Caco-2 (cell line): ENCODE data around the gene LRRC1. TPM values are rescaled to one million over a fixed set of nuclear protein-coding genes. Genes with fewer than 3 reads are reported as not detected.

ENCODE experiments used
- Bru-seq: library from RNA; stranded (reverse); fragments of 400-500 nt; gene quantifications from one replicate; lab custom pipeline; 2021; lab: Mats Ljungman, UMichigan
- BruChase-seq, 2 experiments: library from RNA; stranded (reverse); fragments of 400-500 nt; gene quantifications; one replicate each; lab custom pipeline; 2021; lab: Mats Ljungman, UMichigan
- BruUV-seq: library from RNA; stranded (reverse); fragments of 400-500 nt; replicated peaks from 2 replicates; lab custom pipeline; 2021; lab: Mats Ljungman, UMichigan
- CTCF ChIA-PET: fragments of 300-600 bp; sonication (Branson Sonifier 250); formaldehyde crosslinking; loops from one replicate; lab custom pipeline; 2022; ENCODE audit warnings: antibody characterized with exemption; lab: Charles Lee
- POLR2A ChIA-PET: fragments of 300-600 bp; sonication (Branson Sonifier 250); formaldehyde crosslinking; loops from one replicate; lab custom pipeline; 2022; ENCODE audit warnings: antibody characterized with exemption; lab: Charles Lee
- DNase-seq, 2 experiments: peaks; one replicate each; pipeline versions ENCODE4 v3.0.0 to v3.0.0-alpha.2; 2020 to 2022
- H3K27me3 ChIP-seq: replicated peaks from 2 replicates; pipeline ENCODE4 v1.6.0; 2011; ENCODE audit warnings: low read length; ENCODE audit not compliant: control insufficient read depth, insufficient read depth
- H3K36me3 ChIP-seq: 2 replicates; pipeline ENCODE4 v1.5.1; 2011; ENCODE audit warnings: low read length; ENCODE audit not compliant: control insufficient read depth, insufficient read depth
- H3K4me1 ChIP-seq: fragments of 250-450 bp; sonication (Bioruptor Pico); 2 replicates; pipeline ENCODE4 v1.5.1; 2020; ENCODE audit warnings: mild to moderate bottlenecking
- H3K4me3 ChIP-seq: 2 replicates; pipeline ENCODE4 v1.5.1; 2011; ENCODE audit warnings: low read depth, mild to moderate bottlenecking, control low read depth, low read length
- H3K9me3 ChIP-seq: fragments of 250-450 bp; sonication (Bioruptor Pico); 2 replicates; pipeline ENCODE4 v1.5.1; 2020; ENCODE audit warnings: mild to moderate bottlenecking, moderate library complexity
- H3K27ac Mint-ChIP-seq: one replicate; pipeline ENCODE4 v1.8.0; 2022; ENCODE audit warnings: mixed read lengths; ENCODE audit not compliant: unreplicated experiment
- H3K27me3 Mint-ChIP-seq: one replicate; pipeline ENCODE4 v1.8.0; 2022; ENCODE audit warnings: mixed read lengths; ENCODE audit not compliant: insufficient read depth, unreplicated experiment
- H3K36me3 Mint-ChIP-seq: one replicate; pipeline ENCODE4 v1.8.0; 2022; ENCODE audit warnings: mild to moderate bottlenecking, mixed read lengths; ENCODE audit not compliant: insufficient read depth, unreplicated experiment
- H3K4me1 Mint-ChIP-seq: one replicate; pipeline ENCODE4 v1.8.0; 2022; ENCODE audit warnings: low read depth, mixed read lengths; ENCODE audit not compliant: unreplicated experiment
- H3K4me3 Mint-ChIP-seq: one replicate; pipeline ENCODE4 v1.8.0; 2022; ENCODE audit warnings: mild to moderate bottlenecking, moderate library complexity, mixed read lengths; ENCODE audit not compliant: unreplicated experiment
- H3K9me3 Mint-ChIP-seq: one replicate; pipeline ENCODE4 v1.8.0; 2022; ENCODE audit warnings: mixed read lengths; ENCODE audit not compliant: unreplicated experiment
- CTCF ChIP-seq, 2 experiments: fragments of 200-600 bp in 1 of 2; IDR thresholded peaks; 1 replicate in 1 of 2; 2 replicates in 1 of 2; pipeline versions ENCODE4 v1.5.1 to v1.8.0; 2011 to 2022; ENCODE audit warnings: antibody characterized with exemption in 1 of 2, control low read depth in 1 of 2, inconsistent platforms in 1 of 2, low read depth in 1 of 2, low read length in 1 of 2, mild to moderate bottlenecking in 1 of 2, moderate library complexity in 1 of 2; ENCODE audit not compliant: insufficient read depth in 1 of 2, severe bottlenecking in 1 of 2, unreplicated experiment in 1 of 2
- intact Hi-C: fragments of 100-400 bp; cut with micrococcal nuclease; formaldehyde crosslinking; loops from one replicate; pipeline ENCODE4 v1.10.0; 2022; ENCODE audit not compliant: unreplicated experiment
- long read RNA-seq: library from polyadenylated mRNA; stranded (forward); transcript quantifications from one replicate; pipeline ENCODE4 v2.0.0, GENCODE V29; 2022
- total RNA-seq: library from RNA; stranded (reverse); gene quantifications from 2 replicates; pipeline ENCODE4 v1.2.3, GENCODE V29; 2022

LRRC1 gene
- total RNA-seq (60.8 and 66.1 TPM in 2 replicates), Bru-seq, nascent RNA (percentile 95 among the genes with signal in this experiment), BruChase-seq, experiment 1, labeled RNA remaining after a 2-hour chase (percentile 85 among the genes with signal in this experiment), BruChase-seq, experiment 2, labeled RNA remaining after a 6-hour chase (percentile 82 among the genes with signal in this experiment)
- long read RNA-seq, transcript LRRC1-201 (5 exons, 808 nt), result minor isoform, 5 of 270 reads
- long read RNA-seq, transcript LRRC1-202 (14 exons, 3,180 nt), result major isoform, 196 of 270 reads
- long read RNA-seq, partial matches to known transcripts, result 16 of 270 reads
- long read RNA-seq, other reads (novel, unspliced or antisense), result 53 of 270 reads

- no TSS peak for BruUV-seq
These were observed at the start of gene LRRC1 for GRCh38 chr6:53794720-53795339. Gene LRRC1, plus strand, starts transcription at chr6:53795005. Its CDS starts 252 bp downstream, at chr6:53795257.

GRCh38 chr6:53746442-53747103 lies 48.2 kb upstream of the LRRC1 start:
- H3K36me3 Mint-ChIP-seq, result peaks cover 21% of the 10 kb centered on the region
- H3K4me3 Mint-ChIP-seq, result no peak overlapping the region
- ChIA-PET POLR2A (interaction anchor here (1.4 kb wide), 1 partner anchor 47 kb away, joined by 3 read pairs; no protein-coding TSS in a partner anchor), CTCF (interaction anchor here (0.7 to 1.3 kb wide), 2 partner anchors 28 to 210 kb away, joined by 3 to 5 read pairs; no protein-coding TSS in a partner anchor)
- BruUV-seq, result no TSS peak
- H3K27ac Mint-ChIP-seq, result no peak overlapping the region
- peaks cover 40% of the 10 kb centered on the region for H3K4me1 Mint-ChIP-seq
- Histone ChIP-seq H3K4me1 (peaks cover 43% of the 10 kb centered on the region), H3K9me3 (no peaks in the 10 kb centered on the region; the same call in 1 of the 2 replicates), H3K27me3 (no peaks in the 10 kb centered on the region), H3K36me3 (no peaks in the 10 kb centered on the region), H3K4me3 (no peak overlapping the region)
- H3K27me3 Mint-ChIP-seq, result no peaks in the 10 kb centered on the region
- peaks cover 9% of the 10 kb centered on the region for H3K9me3 Mint-ChIP-seq
- TF ChIP-seq CTCF (IDR thresholded peaks at IDR 0.05; ENCODE audit: insufficient read depth in 1 of 2, low read depth in 1 of 2, low read length in 1 of 2, severe bottlenecking in 1 of 2, unreplicated experiment in 1 of 2), result no peak
- intact Hi-C loops, result no loop called here
- no peak for DNase-seq

More at GRCh38 chr6:53794720-53795339, at the start of gene LRRC1:
- peak; percentile 93 to 98 for DNase-seq
- Histone ChIP-seq H3K4me1 (peaks cover 24% of the 10 kb centered on the region), H3K27me3 (no peaks in the 10 kb centered on the region), H3K4me3 (peak within 1 kb of the TSS; percentile 98), H3K9me3 (peaks cover 6% of the 10 kb centered on the region; the same call in 1 of the 2 replicates), H3K36me3 (no peaks in the 10 kb centered on the region; the same call in 1 of the 2 replicates)
- intact Hi-C loops, result loop anchor here (2.0 to 5.0 kb wide), 2 partner anchors 127 to 250 kb away; partner anchors contain the start of gene GCLC
- Mint-ChIP-seq H3K36me3 (peaks cover 53% of the 10 kb centered on the region), H3K27me3 (no peaks in the 10 kb centered on the region), H3K9me3 (no peaks in the 10 kb centered on the region), H3K4me3 (peak within 1 kb of the TSS; percentile 97), H3K27ac (peak within 1 kb of the TSS; percentile 94), H3K4me1 (peaks cover 28% of the 10 kb centered on the region)
- CTCF ChIA-PET, result interaction anchor here (0.7 to 5.2 kb wide), 6 partner anchors 54 to 161 kb away, joined by 3 to 32 read pairs (median 10); no protein-coding TSS in a partner anchor
- no peak for TF ChIP-seq CTCF (IDR thresholded peaks at IDR 0.05; ENCODE audit: insufficient read depth in 1 of 2, low read depth in 1 of 2, low read length in 1 of 2, severe bottlenecking in 1 of 2, unreplicated experiment in 1 of 2)
- POLR2A ChIA-PET, result interaction anchor here (0.5 to 3.8 kb wide), 25 partner anchors 14 to 657 kb away, joined by 3 to 36 read pairs (median 5); no protein-coding TSS in a partner anchor
